ENCODE measurements around the gene SASH3.

DNA sequence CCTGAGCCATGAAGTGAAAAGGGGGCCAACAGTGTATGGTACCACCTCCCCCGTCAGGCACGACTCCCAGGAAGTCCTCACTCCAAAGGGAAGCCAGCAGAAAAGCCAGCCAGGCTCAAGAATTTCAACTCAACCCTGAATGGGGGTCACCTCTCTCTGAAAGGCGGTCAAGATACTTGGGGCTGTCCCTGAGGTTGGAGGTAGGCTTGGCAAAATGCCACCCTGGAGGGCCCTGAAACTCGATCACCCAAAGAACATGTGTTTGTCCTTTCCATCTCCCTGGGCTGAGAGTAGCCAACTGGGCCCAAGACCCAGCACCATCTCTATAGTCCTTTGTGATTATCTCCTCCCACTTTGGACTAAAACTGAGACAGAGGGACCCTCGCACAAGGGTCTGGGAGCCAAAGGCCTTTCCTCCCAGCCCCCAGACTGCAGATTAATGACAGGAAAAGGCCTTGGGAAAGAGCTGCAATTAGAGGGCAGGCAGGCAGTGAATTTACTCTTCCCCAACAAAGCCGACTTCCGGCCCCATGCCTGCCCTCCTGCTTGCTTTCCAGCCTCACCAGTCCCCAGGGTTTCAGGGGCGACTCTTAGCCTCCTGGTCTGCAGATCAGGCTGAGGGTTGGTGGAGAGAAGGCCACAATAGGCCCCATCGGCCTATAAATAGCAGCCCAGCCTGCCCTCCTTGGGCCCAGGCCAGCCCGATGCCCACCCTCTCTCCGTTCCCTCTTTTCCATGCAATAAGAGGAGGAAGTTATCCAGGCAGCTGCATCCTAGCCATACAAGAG, 5.6 kb downstream of the SASH3 start:
- TF ChIP-seq POLR2A (IDR thresholded peaks at IDR 0.05): no peak
- TF ChIP-seq, protein P1, sequence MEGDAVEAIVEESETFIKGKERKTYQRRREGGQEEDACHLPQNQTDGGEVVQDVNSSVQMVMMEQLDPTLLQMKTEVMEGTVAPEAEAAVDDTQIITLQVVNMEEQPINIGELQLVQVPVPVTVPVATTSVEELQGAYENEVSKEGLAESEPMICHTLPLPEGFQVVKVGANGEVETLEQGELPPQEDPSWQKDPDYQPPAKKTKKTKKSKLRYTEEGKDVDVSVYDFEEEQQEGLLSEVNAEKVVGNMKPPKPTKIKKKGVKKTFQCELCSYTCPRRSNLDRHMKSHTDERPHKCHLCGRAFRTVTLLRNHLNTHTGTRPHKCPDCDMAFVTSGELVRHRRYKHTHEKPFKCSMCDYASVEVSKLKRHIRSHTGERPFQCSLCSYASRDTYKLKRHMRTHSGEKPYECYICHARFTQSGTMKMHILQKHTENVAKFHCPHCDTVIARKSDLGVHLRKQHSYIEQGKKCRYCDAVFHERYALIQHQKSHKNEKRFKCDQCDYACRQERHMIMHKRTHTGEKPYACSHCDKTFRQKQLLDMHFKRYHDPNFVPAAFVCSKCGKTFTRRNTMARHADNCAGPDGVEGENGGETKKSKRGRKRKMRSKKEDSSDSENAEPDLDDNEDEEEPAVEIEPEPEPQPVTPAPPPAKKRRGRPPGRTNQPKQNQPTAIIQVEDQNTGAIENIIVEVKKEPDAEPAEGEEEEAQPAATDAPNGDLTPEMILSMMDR (IDR thresholded peaks at IDR 0.05): no peak
